ENCODE results near the gene NAPSA.

NAPSA gene

DNA sequence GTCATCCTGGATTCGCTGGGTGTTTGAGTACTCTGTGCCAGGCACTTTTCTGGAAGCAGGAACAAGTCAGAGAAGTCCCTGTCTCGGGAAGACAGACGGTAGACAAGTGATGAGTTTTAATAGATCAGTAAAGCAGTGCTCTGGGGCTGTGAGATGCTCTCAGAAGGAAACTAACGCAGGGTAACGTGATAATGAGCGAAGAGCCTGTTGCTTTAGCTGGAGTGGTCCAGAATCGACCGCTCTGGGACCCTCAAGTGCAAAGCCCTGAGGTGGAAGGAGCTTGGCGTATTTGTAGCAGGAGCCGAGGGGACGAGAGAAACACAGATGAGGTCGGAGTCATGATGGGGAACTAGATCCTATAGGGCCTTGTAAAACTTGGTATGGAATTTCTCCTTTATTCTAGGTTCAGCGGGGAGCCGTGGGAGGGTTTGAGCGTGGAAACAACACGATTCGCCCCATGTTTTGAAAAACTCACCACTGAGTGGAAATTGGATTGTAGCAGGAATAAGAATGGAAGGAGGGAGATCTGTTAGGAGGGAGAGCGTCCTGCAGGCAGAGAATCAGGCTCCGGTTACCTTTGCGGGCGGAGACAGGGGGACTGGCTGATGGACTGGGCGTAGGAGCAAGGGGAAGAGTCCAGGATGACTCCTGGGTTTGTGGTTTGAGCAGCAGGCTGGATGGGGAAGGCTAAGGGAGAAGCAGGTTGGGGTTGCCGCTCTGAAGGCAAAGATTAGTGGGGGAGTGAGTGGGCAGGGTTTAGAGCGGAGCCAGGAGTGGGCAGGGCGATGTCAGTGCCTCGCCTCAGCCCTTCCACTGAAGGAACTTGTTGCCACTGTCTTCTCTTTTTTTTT is 19.5 kb upstream of the NAPSA start:
- in situ Hi-C loops (cut with HindIII; ENCODE audit: low sequenced_read_pairs), result no loop called here

DNA sequence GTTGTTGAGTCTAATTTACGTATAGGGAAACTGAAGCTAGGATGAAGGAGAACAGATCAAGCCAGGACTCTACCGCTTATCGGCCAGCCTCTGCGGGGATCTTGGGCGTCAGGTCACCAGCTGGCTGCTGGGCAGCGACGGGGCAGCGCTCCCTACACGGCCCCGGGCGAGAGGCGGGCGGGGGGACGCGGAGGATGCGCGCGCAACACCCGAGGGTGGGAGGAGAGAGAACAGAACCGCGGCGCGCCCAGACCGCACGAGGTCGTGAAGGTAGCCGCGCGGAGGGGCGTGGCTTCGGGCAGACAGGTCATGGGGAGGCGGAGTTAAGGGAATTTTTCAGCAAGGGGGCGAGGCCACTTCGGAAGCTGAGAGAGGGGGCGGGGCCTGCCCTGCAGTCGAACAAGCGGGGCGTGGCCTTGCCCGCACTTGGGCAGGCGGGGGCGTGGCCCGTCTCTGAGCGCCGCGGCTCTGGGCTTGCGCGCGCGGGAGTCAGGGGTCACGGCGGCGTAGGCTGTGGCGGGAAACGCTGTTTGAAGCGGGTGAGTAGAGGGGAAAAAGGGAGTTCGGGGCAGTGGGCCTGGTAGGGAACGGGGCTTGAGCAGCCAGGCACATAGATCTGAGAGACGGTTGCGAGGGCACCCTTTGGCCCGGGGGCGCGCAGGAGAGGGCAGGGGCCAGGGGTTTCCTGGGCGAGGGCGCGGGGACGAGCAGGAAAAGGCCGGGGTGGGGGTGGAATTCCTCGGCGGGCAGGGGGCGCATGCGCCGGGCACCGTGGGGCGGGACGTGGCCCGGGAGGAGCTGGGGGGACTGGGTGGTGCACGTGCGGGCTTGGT is 18.6 kb upstream of the NAPSA start, which contains the start of gene POLD1:
Gene POLD1 (plus strand): TSS at position 496 of the 833 bp plus-strand sequence. CDS start 14,505 bp downstream, outside the sequence.
- in situ Hi-C loops (cut with HindIII; ENCODE audit: low sequenced_read_pairs), result no loop called here

DNA sequence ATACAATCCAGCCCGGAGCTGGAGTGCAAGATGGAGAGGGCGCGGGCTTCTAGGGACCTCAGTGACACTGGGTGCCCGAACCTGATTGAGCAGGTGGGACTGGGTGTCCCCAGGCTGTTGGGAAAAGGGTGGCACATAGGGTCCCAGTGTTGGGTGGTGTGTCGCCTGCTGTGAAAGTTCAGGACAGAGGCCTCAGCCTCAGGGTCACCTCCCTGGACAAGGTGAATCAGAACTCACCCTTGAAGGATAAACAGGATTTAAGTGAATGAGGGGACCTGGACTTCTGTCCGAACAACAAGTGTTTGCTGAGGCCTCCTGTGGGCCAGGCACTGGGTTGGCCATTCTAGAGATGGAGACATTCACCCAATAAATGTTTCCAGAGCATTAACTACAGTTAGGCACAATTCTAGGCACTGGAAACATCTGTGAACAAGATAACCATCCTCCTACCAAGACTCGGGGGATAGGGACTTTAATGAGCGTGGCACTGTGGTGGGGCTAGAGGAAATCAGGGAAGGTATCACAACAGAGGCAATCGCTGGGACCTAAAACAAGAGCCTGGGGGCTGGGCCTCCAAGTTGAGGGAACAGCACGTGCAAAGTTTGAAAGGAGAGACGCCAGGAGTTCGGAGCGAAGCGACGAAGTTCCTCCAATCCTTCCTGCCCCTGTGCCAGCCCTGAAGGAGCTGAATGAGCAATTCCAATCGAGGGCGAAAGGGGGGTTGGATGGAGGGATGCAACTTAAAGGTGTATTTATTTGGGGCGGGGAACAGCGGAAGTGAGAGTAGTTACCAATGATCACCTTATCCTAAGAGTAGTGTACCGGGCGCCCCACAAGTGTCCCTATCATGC is 17.8 kb upstream of the NAPSA start:
- in situ Hi-C loops (cut with HindIII; ENCODE audit: low sequenced_read_pairs), result no loop called here

DNA sequence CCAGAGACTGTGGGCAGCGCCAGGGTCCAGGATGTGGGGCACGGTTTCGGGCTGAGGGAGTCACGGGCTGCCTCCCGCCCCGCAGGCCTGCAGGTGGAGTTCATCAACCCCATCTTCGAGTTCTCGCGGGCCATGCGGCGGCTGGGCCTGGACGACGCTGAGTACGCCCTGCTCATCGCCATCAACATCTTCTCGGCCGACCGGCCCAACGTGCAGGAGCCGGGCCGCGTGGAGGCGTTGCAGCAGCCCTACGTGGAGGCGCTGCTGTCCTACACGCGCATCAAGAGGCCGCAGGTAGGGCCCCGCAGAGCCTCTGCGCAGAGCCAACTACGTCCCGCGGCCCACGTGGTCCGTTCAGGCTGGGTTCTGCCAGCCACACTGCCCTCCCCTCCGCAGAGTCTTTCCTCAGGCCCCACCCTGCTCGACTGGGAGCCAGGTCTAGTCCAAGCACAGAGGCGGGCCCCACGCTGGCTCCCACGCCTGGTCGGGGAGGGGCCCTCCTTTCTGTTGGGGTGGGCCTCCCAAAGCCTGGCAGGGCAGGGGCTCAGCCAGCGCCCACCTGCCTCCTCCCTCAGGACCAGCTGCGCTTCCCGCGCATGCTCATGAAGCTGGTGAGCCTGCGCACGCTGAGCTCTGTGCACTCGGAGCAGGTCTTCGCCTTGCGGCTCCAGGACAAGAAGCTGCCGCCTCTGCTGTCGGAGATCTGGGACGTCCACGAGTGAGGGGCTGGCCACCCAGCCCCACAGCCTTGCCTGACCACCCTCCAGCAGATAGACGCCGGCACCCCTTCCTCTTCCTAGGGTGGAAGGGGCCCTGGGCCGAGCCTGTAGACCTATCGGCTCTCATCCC is 16.7 kb upstream of the NAPSA start:
- in situ Hi-C loops (cut with HindIII; ENCODE audit: low sequenced_read_pairs), result no loop called here

DNA sequence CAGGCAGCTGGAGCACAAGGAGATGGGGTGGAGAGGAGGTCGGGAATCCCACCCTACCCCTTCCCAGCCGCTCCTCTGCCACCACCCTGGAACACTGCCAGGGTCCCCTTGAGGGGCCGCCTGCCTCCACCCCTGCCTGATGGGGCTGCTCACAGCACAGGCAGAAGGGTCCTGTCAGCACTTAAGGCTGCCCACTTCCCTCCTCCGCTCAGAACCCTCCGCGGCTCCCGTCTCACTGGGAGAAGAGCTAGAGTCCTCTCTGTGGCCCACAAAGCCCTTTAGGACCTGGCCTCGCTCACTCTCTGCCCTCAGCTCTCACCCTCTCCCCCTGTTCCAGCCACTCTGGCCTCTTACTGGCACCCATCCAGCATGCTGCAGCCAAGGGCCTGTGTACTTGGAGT is 15.3 kb upstream of the NAPSA start:
- in situ Hi-C loops (cut with HindIII; ENCODE audit: low sequenced_read_pairs), result no loop called here

DNA sequence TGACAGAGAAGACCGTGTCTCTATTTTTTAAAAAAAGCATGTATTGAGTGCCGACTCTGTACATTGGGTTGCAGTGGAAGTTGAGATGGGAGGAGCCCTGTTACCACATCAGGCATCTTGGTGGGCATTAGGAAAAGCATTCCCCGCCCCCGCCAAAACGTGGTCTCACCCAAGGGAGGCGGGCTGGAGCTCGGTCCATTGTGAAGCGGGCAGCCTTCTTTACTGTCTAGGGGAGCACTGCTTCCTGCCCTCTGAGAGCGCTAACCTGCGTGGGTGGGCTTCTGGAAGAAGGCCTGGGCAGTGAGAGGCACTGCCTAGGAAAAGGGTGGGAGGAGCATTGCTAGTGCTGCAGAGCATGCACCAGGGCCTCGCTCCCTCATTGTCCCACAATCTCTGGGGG is 14.7 kb upstream of the NAPSA start:
- in situ Hi-C loops (cut with HindIII; ENCODE audit: low sequenced_read_pairs), result no loop called here

DNA sequence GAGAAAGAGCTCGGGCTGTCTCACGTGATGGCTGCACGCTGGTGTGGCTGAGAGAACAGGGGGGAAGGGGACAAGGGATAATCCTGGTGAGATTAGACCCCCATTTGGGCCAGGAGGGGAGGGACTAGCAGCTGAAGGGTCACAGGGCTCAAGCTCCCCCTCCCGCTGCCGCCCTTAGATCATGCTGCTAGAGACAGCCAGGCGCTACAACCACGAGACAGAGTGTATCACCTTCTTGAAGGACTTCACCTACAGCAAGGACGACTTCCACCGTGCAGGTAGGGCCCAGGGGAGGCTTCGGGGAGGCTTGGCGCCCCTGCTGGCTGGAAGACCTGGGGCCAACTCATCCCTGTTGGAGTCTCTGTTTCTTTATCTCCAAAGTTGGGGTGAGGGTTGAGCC is 14.2 kb upstream of the NAPSA start:
- in situ Hi-C loops (cut with HindIII; ENCODE audit: low sequenced_read_pairs), result no loop called here

DNA sequence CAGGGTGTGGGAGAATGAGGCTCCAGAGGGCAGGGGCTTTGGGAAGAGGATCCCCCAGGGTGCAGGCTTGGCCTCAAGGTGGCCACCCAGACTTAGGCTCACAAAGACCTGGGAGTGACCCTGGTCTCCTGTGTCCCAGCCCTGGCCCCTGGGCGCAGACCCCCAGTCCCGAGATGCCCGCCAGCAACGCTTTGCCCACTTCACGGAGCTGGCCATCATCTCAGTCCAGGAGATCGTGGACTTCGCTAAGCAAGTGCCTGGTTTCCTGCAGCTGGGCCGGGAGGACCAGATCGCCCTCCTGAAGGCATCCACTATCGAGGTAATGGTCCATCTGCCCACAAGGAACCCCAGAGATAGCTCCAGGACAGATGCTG is 13.4 kb upstream of the NAPSA start:
- in situ Hi-C loops (cut with HindIII; ENCODE audit: low sequenced_read_pairs), result no loop called here

DNA sequence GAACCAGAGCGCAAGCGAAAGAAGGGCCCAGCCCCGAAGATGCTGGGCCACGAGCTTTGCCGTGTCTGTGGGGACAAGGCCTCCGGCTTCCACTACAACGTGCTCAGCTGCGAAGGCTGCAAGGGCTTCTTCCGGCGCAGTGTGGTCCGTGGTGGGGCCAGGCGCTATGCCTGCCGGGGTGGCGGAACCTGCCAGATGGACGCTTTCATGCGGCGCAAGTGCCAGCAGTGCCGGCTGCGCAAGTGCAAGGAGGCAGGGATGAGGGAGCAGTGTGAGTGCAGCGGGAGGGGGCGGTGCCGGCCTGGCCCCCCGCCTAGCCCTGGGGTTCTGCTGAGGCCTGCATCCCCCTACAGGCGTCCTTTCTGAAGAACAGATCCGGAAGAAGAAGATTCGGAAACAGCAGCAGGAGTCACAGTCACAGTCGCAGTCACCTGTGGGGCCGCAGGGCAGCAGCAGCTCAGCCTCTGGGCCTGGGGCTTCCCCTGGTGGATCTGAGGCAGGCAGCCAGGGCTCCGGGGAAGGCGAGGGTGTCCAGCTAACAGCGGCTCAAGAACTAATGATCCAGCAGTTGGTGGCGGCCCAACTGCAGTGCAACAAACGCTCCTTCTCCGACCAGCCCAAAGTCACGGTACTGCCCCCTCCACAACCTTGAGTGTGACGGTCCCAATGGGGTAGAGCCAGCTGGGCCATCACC is 12.9 kb upstream of the NAPSA start:
- in situ Hi-C loops (cut with HindIII; ENCODE audit: low sequenced_read_pairs), result no loop called here

DNA sequence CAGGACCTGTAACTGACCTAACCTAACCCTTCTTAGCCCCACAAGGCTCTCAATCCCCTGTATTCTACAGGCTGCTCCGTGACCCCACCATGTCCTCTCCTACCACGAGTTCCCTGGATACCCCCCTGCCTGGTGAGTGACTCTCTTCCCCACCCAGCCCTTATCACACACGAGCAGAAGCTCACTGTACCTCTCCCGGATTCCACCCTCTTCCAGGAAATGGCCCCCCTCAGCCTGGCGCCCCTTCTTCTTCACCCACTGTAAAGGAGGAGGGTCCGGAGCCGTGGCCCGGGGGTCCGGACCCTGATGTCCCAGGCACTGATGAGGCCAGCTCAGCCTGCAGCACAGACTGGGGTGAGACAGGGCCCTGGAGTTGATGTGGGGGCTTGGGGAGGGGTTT is 12.1 kb upstream of the NAPSA start:
- in situ Hi-C loops (cut with HindIII; ENCODE audit: low sequenced_read_pairs), result no loop called here

DNA sequence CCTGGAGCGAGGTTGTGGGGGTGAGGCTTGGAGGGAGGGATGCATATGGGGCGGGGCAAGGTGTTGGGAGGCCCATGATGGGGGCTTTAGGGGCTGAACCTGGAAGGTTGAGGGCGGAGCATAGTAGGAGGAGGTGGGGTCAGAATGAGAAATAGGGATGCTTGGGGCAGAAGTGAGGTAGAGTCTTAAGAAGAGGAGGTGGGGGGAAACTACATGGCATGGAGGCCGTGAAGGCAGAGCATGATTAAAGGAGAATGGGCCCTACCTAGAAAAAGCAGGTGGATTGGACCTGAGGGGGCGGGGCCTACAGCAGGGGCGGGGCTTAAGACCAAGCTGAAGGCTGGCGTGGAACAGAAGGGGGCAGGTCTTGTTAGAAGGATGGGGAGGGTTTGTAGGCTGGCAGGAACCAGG is 11.6 kb upstream of the NAPSA start:
- in situ Hi-C loops (cut with HindIII; ENCODE audit: low sequenced_read_pairs), result no loop called here

DNA sequence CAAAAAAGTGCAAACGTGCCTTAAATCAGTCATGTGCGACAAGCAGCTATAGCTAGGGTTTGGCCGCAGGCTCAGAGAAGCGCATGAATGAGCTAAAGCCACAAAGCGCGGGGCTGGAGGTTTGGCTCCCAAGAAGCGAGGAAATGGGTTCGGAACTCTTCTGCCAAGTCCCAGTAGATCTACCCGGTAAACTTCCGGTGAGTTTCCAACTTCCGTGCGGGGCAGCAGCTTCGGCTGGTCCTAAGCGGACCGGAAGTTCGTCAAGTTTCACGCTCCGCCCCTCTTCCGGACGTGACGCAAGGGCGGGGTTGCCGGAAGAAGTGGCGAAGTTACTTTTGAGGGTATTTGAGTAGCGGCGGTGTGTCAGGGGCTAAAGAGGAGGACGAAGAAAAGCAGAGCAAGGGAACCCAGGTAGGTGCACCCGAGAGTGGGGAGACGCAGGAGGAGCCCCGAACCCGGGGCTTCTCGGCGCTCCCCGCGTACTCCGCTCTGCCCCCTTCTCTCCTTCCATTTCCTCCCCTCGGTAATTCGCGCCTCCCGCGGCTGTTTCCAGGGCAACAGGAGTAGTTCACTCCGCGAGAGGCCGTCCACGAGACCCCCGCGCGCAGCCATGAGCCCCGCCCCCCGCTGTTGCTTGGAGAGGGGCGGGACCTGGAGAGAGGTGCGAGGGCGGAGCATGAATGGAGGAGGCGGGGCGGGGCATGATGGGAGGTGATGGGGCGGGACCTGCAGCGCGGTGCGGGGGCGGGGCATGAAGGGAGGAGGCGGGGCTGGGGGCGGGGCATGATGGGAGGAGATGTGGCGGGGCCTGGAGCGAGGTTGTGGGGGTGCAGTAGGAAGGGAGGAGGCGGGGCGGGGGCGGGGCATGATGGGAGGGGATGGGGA is 11.0 kb upstream of the NAPSA start, which contains the start of gene NR1H2:
Gene NR1H2 (plus strand): TSS at position 292 of the 885 bp plus-strand sequence. CDS start 1,149 bp downstream, outside the sequence.
- in situ Hi-C loops (cut with HindIII; ENCODE audit: low sequenced_read_pairs), result no loop called here

DNA sequence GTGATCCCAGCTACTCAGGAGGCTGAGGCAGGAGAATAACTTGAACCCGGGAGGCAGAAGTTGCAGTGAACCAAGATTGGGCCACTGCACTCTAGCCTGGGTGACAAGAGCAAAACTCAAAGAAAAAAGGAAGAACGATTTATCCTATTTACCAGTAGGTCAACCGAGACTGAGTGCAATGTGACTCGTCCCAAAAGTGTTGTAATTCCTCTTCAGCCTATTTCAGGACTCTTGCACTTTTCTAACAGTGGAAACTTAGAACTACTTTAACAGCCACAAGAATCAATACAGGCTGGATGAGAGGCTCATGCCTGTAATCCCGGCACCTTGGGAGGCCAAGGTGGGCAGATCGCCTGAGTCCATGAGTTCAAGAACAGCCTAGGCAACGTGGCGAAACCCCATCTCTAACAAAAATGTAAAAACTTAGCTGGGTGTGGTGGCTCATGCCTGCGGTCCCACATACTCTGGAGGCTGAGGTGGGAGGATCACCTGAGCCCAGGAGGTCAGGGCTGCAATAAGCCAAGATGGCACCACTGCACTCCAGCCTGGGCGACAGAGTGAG is 6.6 kb upstream of the NAPSA start:
- in situ Hi-C loops (cut with HindIII; ENCODE audit: low sequenced_read_pairs), result no loop called here

DNA sequence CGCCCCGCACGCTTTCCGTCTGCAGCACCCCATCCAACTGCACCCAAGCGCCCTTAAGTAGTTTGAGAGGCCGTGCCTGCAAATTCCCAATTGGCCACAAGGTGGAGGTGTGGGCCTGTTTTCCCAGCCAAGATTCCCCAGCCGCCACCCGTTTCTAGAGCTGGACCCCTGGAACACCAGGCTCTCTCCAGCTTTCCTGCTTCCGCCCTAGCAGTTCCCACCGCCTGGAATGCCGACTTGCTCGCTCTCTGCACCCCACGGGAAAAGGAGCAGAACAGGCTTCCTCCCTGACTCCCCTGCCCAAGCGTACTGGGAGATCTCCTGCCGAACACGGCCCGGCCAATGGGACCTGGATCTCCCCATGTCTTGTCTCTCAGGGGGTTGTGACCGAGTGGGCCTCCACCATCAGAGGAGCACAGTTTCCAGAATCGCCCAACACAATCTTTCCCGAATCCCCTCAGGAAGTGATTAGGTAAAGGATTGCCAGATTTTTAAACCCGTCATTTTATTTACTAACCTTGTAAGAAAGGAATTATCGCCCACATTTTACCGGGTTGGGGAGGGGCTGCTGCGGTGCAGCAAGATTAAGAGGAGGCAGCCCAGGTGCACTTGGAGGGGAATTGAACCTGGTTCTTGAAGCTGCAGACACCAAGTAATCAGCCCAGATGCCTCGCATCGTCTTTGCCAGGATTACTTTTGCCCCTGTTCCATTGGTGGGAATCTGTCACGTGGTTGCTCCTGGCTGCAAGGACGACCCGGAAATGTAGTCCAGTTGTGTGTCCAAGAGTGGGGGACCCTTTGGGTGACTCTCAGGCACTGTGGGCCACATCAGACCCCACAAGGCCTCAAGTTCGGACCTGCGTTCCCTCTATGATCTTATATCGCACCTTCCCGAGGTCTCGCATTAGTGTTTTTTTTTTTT is 3.5 kb upstream of the NAPSA start:
- in situ Hi-C loops (cut with HindIII; ENCODE audit: low sequenced_read_pairs), result no loop called here

DNA sequence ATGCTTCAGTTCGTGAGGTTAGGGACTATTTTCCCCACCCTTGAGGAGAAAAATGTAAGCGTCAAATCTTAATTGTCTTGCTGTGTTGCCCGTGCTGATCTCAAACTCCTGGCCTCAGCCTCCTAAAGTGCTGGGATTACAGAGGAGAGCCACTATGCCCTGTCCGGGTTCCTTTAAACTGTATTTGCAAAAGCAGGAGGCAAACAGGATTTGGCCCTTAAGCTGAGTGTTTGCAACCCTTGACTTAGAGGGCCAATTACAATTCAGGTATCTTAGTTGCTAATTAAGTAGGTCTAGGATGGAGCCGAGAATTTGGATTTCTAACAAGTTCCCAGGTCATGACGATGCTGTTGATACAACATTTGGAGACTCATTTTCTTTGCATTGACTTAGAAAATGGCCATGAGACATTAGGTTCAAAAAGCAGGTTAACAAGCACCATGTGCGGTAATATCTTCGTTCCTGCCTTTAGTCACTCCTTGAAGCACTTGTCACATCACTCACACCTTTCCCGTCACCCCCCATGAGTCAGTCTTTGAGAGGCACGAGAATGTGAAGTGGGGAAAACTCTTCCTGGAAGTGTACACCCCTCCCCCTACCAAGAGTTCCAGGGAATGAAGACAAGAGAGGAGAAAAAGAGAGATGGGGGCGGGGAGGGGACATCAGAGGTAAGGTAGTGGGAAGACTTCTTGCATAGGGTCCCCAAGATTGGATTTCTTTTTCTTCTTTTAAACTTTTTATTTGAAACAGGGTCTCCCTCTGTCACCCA is 2.6 kb downstream of the NAPSA start:
- in situ Hi-C loops (cut with HindIII; ENCODE audit: low sequenced_read_pairs), result no loop called here

DNA sequence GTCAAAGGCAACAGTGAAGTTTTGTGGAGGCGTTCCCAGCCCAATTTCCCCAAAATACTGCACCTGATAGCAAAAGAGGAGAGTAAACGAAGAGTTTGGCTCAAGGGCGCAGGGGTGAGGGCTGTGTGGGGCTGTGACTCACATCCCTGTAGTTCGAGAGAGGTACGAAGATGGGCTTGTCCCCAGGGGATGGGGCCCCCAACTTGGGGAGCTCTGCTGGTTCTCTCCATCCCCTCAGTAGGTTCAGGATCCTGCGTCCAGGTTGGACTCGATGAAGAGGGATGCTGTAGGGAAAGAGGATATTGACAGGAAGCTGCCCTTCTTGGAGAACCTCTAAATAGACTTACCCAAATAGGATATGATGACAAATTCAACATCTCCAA is 3.4 kb downstream of the NAPSA start:
- in situ Hi-C loops (cut with HindIII; ENCODE audit: low sequenced_read_pairs), result no loop called here

Measured in endothelial cell of hepatic sinusoid (primary cell).